Ureter (tissue), 1 donor: Measurements from ENCODE around the gene DOK7. TPM values are rescaled to one million over a fixed set of nuclear protein-coding genes. Genes with fewer than 3 reads are reported as not detected.

ENCODE experiments used
- DNase-seq: peaks from one replicate; pipeline ENCODE4 v3.0.0-alpha.2; 2020; ENCODE audit warnings: low spot score
- total RNA-seq: library from RNA; stranded (reverse); gene quantifications from one replicate; pipeline ENCODE4 v1.2.4, GENCODE V29; 2023
- donor health status: DM: yes; HTN: yes; CAD: no.

The DOK7 gene
- total RNA-seq, 1 donor from 2014 or later: 4.5 TPM

- no peak for DNase-seq
Observed at GRCh38 chr4:3475041-3475712, 12.1 kb downstream of the DOK7 start.

- DNase-seq: no peak
Observed at GRCh38 chr4:3475713-3476260, 12.7 kb downstream of the DOK7 start.

GRCh38 chr4:3476341-3476747, 13.2 kb downstream of the DOK7 start:
- no peak for DNase-seq

- no peak for DNase-seq
Observed at GRCh38 chr4:3476936-3477749, 14.0 kb downstream of the DOK7 start.

GRCh38 chr4:3477750-3478430, 14.8 kb downstream of the DOK7 start:
- DNase-seq: no peak

GRCh38 chr4:3478446-3479357, 15.6 kb downstream of the DOK7 start:
- no peak for DNase-seq

GRCh38 chr4:3479358-3480101, 16.4 kb downstream of the DOK7 start:
- DNase-seq: no peak

- peak; percentile 75 for DNase-seq
Observed at GRCh38 chr4:3480528-3481112, 17.5 kb downstream of the DOK7 start.

- DNase-seq: no peak
Observed at GRCh38 chr4:3481113-3481531, 18.0 kb downstream of the DOK7 start.

- no peak for DNase-seq
Observed at GRCh38 chr4:3481783-3482393, 18.8 kb downstream of the DOK7 start.

GRCh38 chr4:3482707-3483106, 19.6 kb downstream of the DOK7 start:
- no peak for DNase-seq

- no peak for DNase-seq
Observed at GRCh38 chr4:3483471-3483921, 20.4 kb downstream of the DOK7 start.

GRCh38 chr4:3484057-3484973, 21.2 kb downstream of the DOK7 start:
- DNase-seq: peak; percentile 85

- DNase-seq: no peak
Observed at GRCh38 chr4:3485011-3485791, 22.1 kb downstream of the DOK7 start.

- no peak for DNase-seq
Observed at GRCh38 chr4:3485886-3486540, 22.9 kb downstream of the DOK7 start.

GRCh38 chr4:3486541-3487540, 23.7 kb downstream of the DOK7 start:
- DNase-seq: no peak
